IPS-18c (cell line): Measurements from ENCODE around the gene ESF1.

ENCODE experiments used
- H3K4me3 ChIP-seq: 2 replicates; pipeline ENCODE4 v1.7.0; 2013; ENCODE audit warnings: low read depth, mild to moderate bottlenecking, low read length, moderate library complexity; ENCODE audit not compliant: insufficient read depth
- H3K9me3 ChIP-seq: one replicate; pipeline ENCODE4 v1.6.1; 2013; ENCODE audit warnings: mild to moderate bottlenecking, low read length, moderate library complexity; ENCODE audit not compliant: control insufficient read depth, insufficient read depth

ESF1 gene

GRCh38 chr20:13784893-13785715, at the start of gene ESF1, which contains the start of gene NDUFAF5:
TSS of gene ESF1 (minus strand) at chr20:13784919. CDS start at chr20:13783140, 1,779 bp downstream.
TSS of gene NDUFAF5 (plus strand) at chr20:13785028. CDS start at chr20:13785069, 41 bp downstream.
- peak within 1 kb of the TSS; percentile 85 for H3K4me3 ChIP-seq
- H3K9me3 ChIP-seq, result no peaks in the 10 kb centered on the region

- Histone ChIP-seq H3K4me3 (no peak overlapping the region), H3K9me3 (peaks cover 2% of the 10 kb centered on the region)
Observed at GRCh38 chr20:13831476-13831875, 46.8 kb upstream of the ESF1 start.

GRCh38 chr20:13825465-13825864, 40.7 kb upstream of the ESF1 start:
- peaks cover 2% of the 10 kb centered on the region for H3K9me3 ChIP-seq
- no peak overlapping the region for H3K4me3 ChIP-seq

- Histone ChIP-seq H3K4me3 (no peak overlapping the region), H3K9me3 (peaks cover 2% of the 10 kb centered on the region)
Observed at GRCh38 chr20:13824459-13824858, 39.7 kb upstream of the ESF1 start.

GRCh38 chr20:13822459-13822858, 37.7 kb upstream of the ESF1 start:
- H3K9me3 ChIP-seq, result no peaks in the 10 kb centered on the region
- H3K4me3 ChIP-seq, result no peak overlapping the region

GRCh38 chr20:13821876-13822275, 37.2 kb upstream of the ESF1 start:
- H3K9me3 ChIP-seq, result no peaks in the 10 kb centered on the region
- no peak overlapping the region for H3K4me3 ChIP-seq

GRCh38 chr20:13819885-13820645, 35.3 kb upstream of the ESF1 start:
- Histone ChIP-seq H3K9me3 (no peaks in the 10 kb centered on the region), H3K4me3 (no peak overlapping the region)

- Histone ChIP-seq H3K9me3 (no peaks in the 10 kb centered on the region), H3K4me3 (no peak overlapping the region)
Observed at GRCh38 chr20:13817342-13817741, 32.6 kb upstream of the ESF1 start.

- H3K4me3 ChIP-seq, result no peak overlapping the region
- H3K9me3 ChIP-seq, result no peaks in the 10 kb centered on the region
Observed at GRCh38 chr20:13816757-13817156, 32.0 kb upstream of the ESF1 start.

GRCh38 chr20:13814672-13815071, 30.0 kb upstream of the ESF1 start:
- Histone ChIP-seq H3K9me3 (no peaks in the 10 kb centered on the region), H3K4me3 (no peak overlapping the region)

- H3K9me3 ChIP-seq, result no peaks in the 10 kb centered on the region
- H3K4me3 ChIP-seq, result no peak overlapping the region
Observed at GRCh38 chr20:13813910-13814309, 29.2 kb upstream of the ESF1 start.

- H3K4me3 ChIP-seq, result no peak overlapping the region
- H3K9me3 ChIP-seq, result no peaks in the 10 kb centered on the region
Observed at GRCh38 chr20:13810446-13810845, 25.7 kb upstream of the ESF1 start.

GRCh38 chr20:13809855-13810254, 25.1 kb upstream of the ESF1 start:
- H3K9me3 ChIP-seq, result no peaks in the 10 kb centered on the region
- no peak overlapping the region for H3K4me3 ChIP-seq

- Histone ChIP-seq H3K9me3 (no peaks in the 10 kb centered on the region), H3K4me3 (no peak overlapping the region)
Observed at GRCh38 chr20:13809373-13809772, 24.7 kb upstream of the ESF1 start.

GRCh38 chr20:13800728-13801134, 16.0 kb upstream of the ESF1 start:
- H3K4me3 ChIP-seq, result no peak overlapping the region
- no peaks in the 10 kb centered on the region for H3K9me3 ChIP-seq

GRCh38 chr20:13799974-13800373, 15.3 kb upstream of the ESF1 start:
- H3K4me3 ChIP-seq, result no peak overlapping the region
- H3K9me3 ChIP-seq, result no peaks in the 10 kb centered on the region

GRCh38 chr20:13799040-13799439, 14.3 kb upstream of the ESF1 start:
- no peaks in the 10 kb centered on the region for H3K9me3 ChIP-seq
- H3K4me3 ChIP-seq, result no peak overlapping the region

GRCh38 chr20:13794667-13795066, 9.9 kb upstream of the ESF1 start:
- H3K4me3 ChIP-seq, result no peak overlapping the region
- no peaks in the 10 kb centered on the region for H3K9me3 ChIP-seq
